HCT116 (cell line): ENCODE measurements around the gene ADGRV1. TPM values are rescaled to one million over a fixed set of nuclear protein-coding genes. Genes with fewer than 3 reads are reported as not detected.

Experiments
- ATAC-seq: fragments of 200-7000 bp; cut with Tn5 transposase; 2 replicates; pipeline ENCODE4 v1.9.1; 2020; ENCODE audit warnings: mild to moderate bottlenecking, moderate library complexity
- BruUV-seq: library from RNA; stranded (reverse); fragments of 400-500 nt; replicated peaks from 2 replicates; lab custom pipeline; 2021; lab: Mats Ljungman, UMichigan
- CTCF ChIA-PET: fragments of 300-600 bp; sonication (Branson Sonifier 250); formaldehyde crosslinking; loops from one replicate; lab custom pipeline; 2021; ENCODE audit warnings: antibody characterized with exemption; lab: Charles Lee
- POLR2A ChIA-PET: fragments of 300-600, 350-600 bp; sonication (Branson Sonifier 250); formaldehyde crosslinking; loops from one replicate; lab custom pipeline; 2021; ENCODE audit warnings: antibody characterized with exemption; lab: Charles Lee
- RAD21 ChIA-PET, 2 experiments: fragments of 300-600 bp; sonication (Branson Sonifier 250); formaldehyde crosslinking; loops; one replicate each; lab custom pipeline; 2023; ENCODE audit warnings: low total read pairs in 2 of 2; ENCODE audit not compliant: uncharacterized antibody in 2 of 2, unreplicated experiment in 2 of 2, low non-redundant PET in 1 of 2; lab: Charles Lee
- DNase-seq: peaks from one replicate; pipeline ENCODE4 v3.0.0-alpha.2; 2010; ENCODE audit warnings: low read depth, low spot score
- H2AFZ ChIP-seq: fragments of 200-600 bp; shearing (Covaris generic), sonication (generic); 2 replicates; pipeline ENCODE4 v1.6.1; 2017; ENCODE audit warnings: low read depth, mixed run types, mixed read lengths, antibody characterized with exemption, low read length; ENCODE audit not compliant: poor library complexity, severe bottlenecking
- H3K27ac ChIP-seq: 2 replicates; pipeline ENCODE4 v1.5.1; 2012; ENCODE audit warnings: low read depth, low read length
- H3K27me3 ChIP-seq: fragments of 200-600 bp; sonication (generic); 2 replicates; pipeline ENCODE4 v1.6.1; 2016; ENCODE audit warnings: mixed run types, low read length, mixed read lengths; ENCODE audit not compliant: insufficient read depth
- H3K36me3 ChIP-seq, 2 experiments: fragments of 200-500 bp in 1 of 2; fragments of 200-600 bp in 1 of 2; sonication (Bioruptor generic) in 1 of 2; sonication (generic) in 1 of 2; 2 replicates each; pipeline versions ENCODE4 v1.5.1 to v1.6.1; 2014 to 2016; ENCODE audit warnings: low read length in 2 of 2, inconsistent platforms in 1 of 2, mixed read lengths in 1 of 2, mixed run types in 1 of 2; ENCODE audit not compliant: insufficient read depth in 2 of 2, control insufficient read depth in 1 of 2
- H3K4me1 ChIP-seq, 2 experiments: fragments of 200-600 bp in 1 of 2; sonication (generic) in 1 of 2; 2 replicates each; pipeline versions ENCODE4 v1.5.1 to v1.6.1; 2012 to 2017; ENCODE audit warnings: low read length in 2 of 2, inconsistent platforms in 1 of 2, mild to moderate bottlenecking in 1 of 2, mixed read lengths in 1 of 2, mixed run types in 1 of 2, moderate library complexity in 1 of 2; ENCODE audit not compliant: insufficient read depth in 2 of 2, control insufficient read depth in 1 of 2
- H3K4me2 ChIP-seq: fragments of 200-600 bp; sonication (generic); 2 replicates; pipeline ENCODE4 v1.6.1; 2017; ENCODE audit warnings: mixed run types, low read length, mixed read lengths
- H3K4me3 ChIP-seq, 2 experiments: fragments of 200-600 bp in 1 of 2; sonication (generic) in 1 of 2; replicated peaks in 1 of 2; 2 replicates each; pipeline ENCODE4 v1.5.1; 2011 to 2016; ENCODE audit warnings: low read length in 2 of 2, control low read depth in 1 of 2, low read depth in 1 of 2, mild to moderate bottlenecking in 1 of 2, mixed read lengths in 1 of 2, mixed run types in 1 of 2
- H3K79me2 ChIP-seq: fragments of 200-600 bp; sonication (generic); 2 replicates; pipeline ENCODE4 v1.6.1; 2017; ENCODE audit warnings: mild to moderate bottlenecking, mixed run types, low read length, moderate library complexity, mixed read lengths; ENCODE audit not compliant: insufficient read depth
- H3K9ac ChIP-seq: fragments of 200-600 bp; sonication (generic); 2 replicates; pipeline ENCODE4 v1.6.1; 2016; ENCODE audit warnings: low read length, mixed read lengths
- H3K9me2 ChIP-seq: fragments of 200-600 bp; sonication (generic), shearing (Covaris generic); 2 replicates; pipeline ENCODE4 v1.6.1; 2017; ENCODE audit warnings: mixed run types, mild to moderate bottlenecking, moderate library complexity; ENCODE audit not compliant: insufficient read depth
- H3K9me3 ChIP-seq, 2 experiments: fragments of 200-500 bp in 1 of 2; fragments of 200-600 bp in 1 of 2; sonication (Bioruptor generic) in 1 of 2; sonication (generic) in 1 of 2; 2 replicates each; pipeline ENCODE4 v1.6.1; 2014 to 2017; ENCODE audit warnings: low read length in 2 of 2, mixed read lengths in 2 of 2, inconsistent platforms in 1 of 2, low read depth in 1 of 2, mild to moderate bottlenecking in 1 of 2, mixed run types in 1 of 2, moderate library complexity in 1 of 2; ENCODE audit not compliant: control insufficient read depth in 1 of 2, insufficient read depth in 1 of 2
- H4K20me1 ChIP-seq: fragments of 200-600 bp; sonication (generic), shearing (Covaris generic); 2 replicates; pipeline ENCODE4 v1.6.1; 2017; ENCODE audit warnings: mixed run types, mild to moderate bottlenecking, moderate library complexity; ENCODE audit not compliant: insufficient read depth
- CEBPB ChIP-seq: IDR thresholded peaks from 2 replicates; pipeline ENCODE4 v1.6.1; 2012; ENCODE audit warnings: low read depth
- EGR1 ChIP-seq: IDR thresholded peaks from 2 replicates; pipeline ENCODE4 v1.6.1; 2012; ENCODE audit warnings: low read depth
- ELF1 ChIP-seq: IDR thresholded peaks from 2 replicates; pipeline ENCODE4 v1.6.1; 2012; ENCODE audit warnings: low read depth, borderline replicate concordance
- EZH2phosphoT487 ChIP-seq: fragments of 200-600 bp; IDR thresholded peaks from 2 replicates; pipeline ENCODE4 v1.6.1; 2018; ENCODE audit warnings: antibody characterized with exemption, borderline replicate concordance
- FOSL1 ChIP-seq: IDR thresholded peaks from 2 replicates; pipeline ENCODE4 v1.6.1; 2012; ENCODE audit warnings: low read depth
- MAX ChIP-seq: IDR thresholded peaks from 2 replicates; pipeline ENCODE4 v1.6.1; 2012
- POLR2A ChIP-seq: IDR thresholded peaks from 2 replicates; pipeline ENCODE4 v1.7.0; 2011; ENCODE audit warnings: borderline replicate concordance; ENCODE audit not compliant: insufficient read depth, insufficient read length; ENCODE audit errors: extremely low read depth
- POLR2AphosphoS5 ChIP-seq: IDR thresholded peaks from 2 replicates; pipeline ENCODE4 v1.6.1; 2011; ENCODE audit warnings: mild to moderate bottlenecking, low read depth, low read length, moderate library complexity
- RAD21 ChIP-seq: IDR thresholded peaks from 2 replicates; pipeline ENCODE4 v1.6.1; 2012; ENCODE audit warnings: low read depth, mild to moderate bottlenecking
- SIN3A ChIP-seq: IDR thresholded peaks from 2 replicates; pipeline ENCODE4 v1.6.1; 2012; ENCODE audit warnings: low read depth
- SP1 ChIP-seq: IDR thresholded peaks from 2 replicates; pipeline ENCODE4 v1.6.1; 2012; ENCODE audit warnings: low read depth
- SRF ChIP-seq: IDR thresholded peaks from 2 replicates; pipeline ENCODE4 v1.6.1; 2012; ENCODE audit warnings: low read depth
- YY1 ChIP-seq: IDR thresholded peaks from 2 replicates; pipeline ENCODE4 v1.6.1; 2011; ENCODE audit warnings: low read length, low read depth, moderate library complexity, mild to moderate bottlenecking; ENCODE audit not compliant: insufficient replicate concordance; ENCODE audit errors: extremely low read depth
- ZBTB33 ChIP-seq: IDR thresholded peaks from 2 replicates; pipeline ENCODE4 v1.6.1; 2011; ENCODE audit warnings: mild to moderate bottlenecking, low read length, moderate library complexity; ENCODE audit not compliant: insufficient replicate concordance; ENCODE audit errors: extremely low read depth
- ZFX ChIP-seq: fragments of 450-650 bp; IDR thresholded peaks from 2 replicates; pipeline ENCODE4 v1.6.1; 2017
- ZNF274 ChIP-seq: fragments of 200-500 bp; sonication (Bioruptor generic); IDR thresholded peaks from 2 replicates; pipeline ENCODE4 v1.6.1; 2014; ENCODE audit warnings: mild to moderate bottlenecking, low read depth, low read length, inconsistent platforms
- intact Hi-C: fragments of 100-400 bp; cut with micrococcal nuclease; formaldehyde crosslinking; loops from 2 replicates; pipeline ENCODE4 v1.10.0; 2022
- total RNA-seq: library from RNA; stranded (reverse); gene quantifications from one replicate; pipeline ENCODE4 v1.2.1, GENCODE V29; 2021; ENCODE audit not compliant: unreplicated experiment
- TF ChIP-seq, protein P1 (sequence below): IDR thresholded peaks from 2 replicates; pipeline ENCODE4 v1.6.1; 2012

The ADGRV1 gene
- total RNA-seq, 1 experiment from 2014 or later = 6.0 TPM

GRCh38 chr5:91166059-91166807 lies 607.6 kb downstream of the ADGRV1 start:
- TF ChIP-seq, protein P1, sequence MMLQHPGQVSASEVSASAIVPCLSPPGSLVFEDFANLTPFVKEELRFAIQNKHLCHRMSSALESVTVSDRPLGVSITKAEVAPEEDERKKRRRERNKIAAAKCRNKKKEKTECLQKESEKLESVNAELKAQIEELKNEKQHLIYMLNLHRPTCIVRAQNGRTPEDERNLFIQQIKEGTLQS = no peak
- TF ChIP-seq YY1 = no peak
- no peak for TF ChIP-seq ZNF274
- Histone ChIP-seq H2AFZ (no peak overlapping the region), H3K9ac (no peak overlapping the region), H3K4me2 (no peak overlapping the region), H3K27ac (no peak overlapping the region), H3K9me2 (no peaks in the 10 kb centered on the region; the same call in 1 of the 2 replicates), H3K36me3 (no peaks in the 10 kb centered on the region), H3K4me1 (peaks cover 5 to 15% of the 10 kb centered on the region in 2 experiments; a peak in 3 of 4 replicates), H3K79me2 (no peaks in the 10 kb centered on the region), H3K9me3 (no peaks in the 10 kb centered on the region), H3K4me3 (no peak overlapping the region), H3K27me3 (no peaks in the 10 kb centered on the region), H4K20me1 (no peaks in the 10 kb centered on the region)
- intact Hi-C loops = no loop called here
- POLR2A ChIA-PET = no interaction called here
- no TSS peak for BruUV-seq
- no peak for DNase-seq
- no peak for ATAC-seq
- CTCF ChIA-PET = no interaction called here
- RAD21 ChIA-PET = no interaction called here

DNA sequence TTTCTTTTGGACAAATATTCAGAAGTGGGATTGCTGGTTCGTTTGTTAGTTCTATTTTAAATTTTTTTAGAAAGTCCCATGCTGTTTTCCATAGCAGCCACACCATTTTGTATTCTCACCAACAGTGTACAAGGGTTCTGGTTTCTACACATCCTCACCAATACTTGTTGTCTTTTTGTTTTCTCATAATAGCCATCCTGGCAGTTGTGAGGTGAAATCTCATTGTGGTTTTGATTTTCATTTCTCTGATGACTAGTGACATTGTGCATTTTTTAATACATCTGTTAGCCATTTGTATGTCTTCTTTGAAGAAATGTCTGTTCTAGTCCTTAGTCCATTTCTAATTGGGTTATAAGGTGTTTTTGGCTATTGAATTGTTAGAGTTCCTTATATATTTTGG lies 610.3 kb downstream of the ADGRV1 start:
- POLR2A ChIA-PET = no interaction called here
- RAD21 ChIA-PET = no interaction called here
- no peaks in the 10 kb centered on the region for H4K20me1 ChIP-seq
- H3K27me3 ChIP-seq = no peaks in the 10 kb centered on the region
- no peak overlapping the region for H2AFZ ChIP-seq
- H3K9me2 ChIP-seq = no peaks in the 10 kb centered on the region; the same call in 1 of the 2 replicates
- TF ChIP-seq RAD21 (no peak), MAX (no peak), POLR2A (no peak), ZFX (no peak), FOSL1 (no peak), ZBTB33 (no peak), YY1 (no peak), POLR2AphosphoS5 (no peak), EZH2phosphoT487 (no peak), SIN3A (no peak), EGR1 (no peak), ZNF274 (no peak), SP1 (no peak), SRF (no peak), CEBPB (no peak), ELF1 (no peak)
- TF ChIP-seq, protein P1 = no peak
- intact Hi-C loops = no loop called here
- H3K27ac ChIP-seq = no peak overlapping the region
- no peaks in the 10 kb centered on the region for H3K36me3 ChIP-seq
- no peak for ATAC-seq
- H3K9ac ChIP-seq = no peak overlapping the region
- no peaks in the 10 kb centered on the region for H3K9me3 ChIP-seq
- H3K4me1 ChIP-seq = no peaks in the 10 kb centered on the region
- CTCF ChIA-PET = no interaction called here
- no peak overlapping the region for H3K4me2 ChIP-seq
- no TSS peak for BruUV-seq
- no peak for DNase-seq
- H3K79me2 ChIP-seq = no peaks in the 10 kb centered on the region
- H3K4me3 ChIP-seq = no peak overlapping the region
